ENCODE measurements around the gene LRRC43.
"Not testable (repeated sequence)": the region's sequence is repeated elsewhere in the genome, so short reads cannot be mapped to it uniquely, and the experiment has no call there.

Gene LRRC43

DNA sequence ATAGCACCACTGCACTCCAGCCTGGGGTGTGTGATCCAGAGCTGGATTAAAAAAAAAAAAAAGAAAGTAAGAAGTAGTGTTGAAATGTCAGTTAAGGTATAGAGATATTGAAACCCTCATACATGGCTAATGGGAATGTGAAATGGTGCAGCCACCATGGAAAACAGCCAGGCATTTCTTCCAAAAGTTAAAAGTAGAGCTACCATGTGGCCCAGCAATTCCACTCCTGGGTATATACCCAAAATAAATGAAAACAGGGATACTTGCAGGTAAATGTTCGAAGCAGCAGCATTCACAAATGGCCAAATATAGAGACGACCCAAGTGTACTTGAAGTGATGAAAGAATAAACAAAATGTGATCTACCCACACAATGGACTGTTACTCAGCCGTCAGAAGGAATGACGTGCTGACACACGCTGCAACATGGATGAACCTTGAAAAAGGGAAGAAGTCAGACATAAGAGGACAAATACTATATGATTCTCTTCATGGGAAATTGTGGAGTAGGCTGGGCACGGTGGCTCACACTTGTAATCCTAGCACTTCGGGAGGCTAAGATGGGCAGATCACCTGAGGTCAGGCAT is 24.1 kb upstream of the LRRC43 start:
- DNase-seq = no peak

GRCh38 chr12:122159882-122160281 is 23.0 kb upstream of the LRRC43 start:
- no peak for DNase-seq

DNA sequence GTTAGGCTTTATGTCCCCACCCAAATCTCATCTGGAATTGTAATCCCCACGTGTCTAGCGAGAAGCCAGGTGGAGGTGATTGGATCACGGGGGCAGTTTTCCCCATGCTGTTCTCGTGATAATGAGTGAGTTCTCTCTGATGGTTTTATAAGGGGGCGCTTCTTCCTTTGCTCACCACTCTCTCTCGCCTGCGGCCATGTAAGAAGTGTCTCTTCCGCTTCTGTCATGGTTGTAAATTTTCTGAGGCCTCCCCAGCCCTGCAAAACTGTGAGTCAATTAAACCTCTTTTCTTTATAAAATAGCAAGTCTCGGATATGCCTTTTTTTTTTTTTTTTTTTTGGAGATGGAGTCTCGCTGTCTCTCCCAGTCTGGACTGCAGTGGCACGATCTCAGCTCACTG is 22.2 kb upstream of the LRRC43 start:
- no peak for DNase-seq

- no peak for DNase-seq
Measured at GRCh38 chr12:122161682-122162081, 21.2 kb upstream of the LRRC43 start.

- DNase-seq = no peak
Measured at GRCh38 chr12:122162976-122163375, 19.9 kb upstream of the LRRC43 start.

DNA sequence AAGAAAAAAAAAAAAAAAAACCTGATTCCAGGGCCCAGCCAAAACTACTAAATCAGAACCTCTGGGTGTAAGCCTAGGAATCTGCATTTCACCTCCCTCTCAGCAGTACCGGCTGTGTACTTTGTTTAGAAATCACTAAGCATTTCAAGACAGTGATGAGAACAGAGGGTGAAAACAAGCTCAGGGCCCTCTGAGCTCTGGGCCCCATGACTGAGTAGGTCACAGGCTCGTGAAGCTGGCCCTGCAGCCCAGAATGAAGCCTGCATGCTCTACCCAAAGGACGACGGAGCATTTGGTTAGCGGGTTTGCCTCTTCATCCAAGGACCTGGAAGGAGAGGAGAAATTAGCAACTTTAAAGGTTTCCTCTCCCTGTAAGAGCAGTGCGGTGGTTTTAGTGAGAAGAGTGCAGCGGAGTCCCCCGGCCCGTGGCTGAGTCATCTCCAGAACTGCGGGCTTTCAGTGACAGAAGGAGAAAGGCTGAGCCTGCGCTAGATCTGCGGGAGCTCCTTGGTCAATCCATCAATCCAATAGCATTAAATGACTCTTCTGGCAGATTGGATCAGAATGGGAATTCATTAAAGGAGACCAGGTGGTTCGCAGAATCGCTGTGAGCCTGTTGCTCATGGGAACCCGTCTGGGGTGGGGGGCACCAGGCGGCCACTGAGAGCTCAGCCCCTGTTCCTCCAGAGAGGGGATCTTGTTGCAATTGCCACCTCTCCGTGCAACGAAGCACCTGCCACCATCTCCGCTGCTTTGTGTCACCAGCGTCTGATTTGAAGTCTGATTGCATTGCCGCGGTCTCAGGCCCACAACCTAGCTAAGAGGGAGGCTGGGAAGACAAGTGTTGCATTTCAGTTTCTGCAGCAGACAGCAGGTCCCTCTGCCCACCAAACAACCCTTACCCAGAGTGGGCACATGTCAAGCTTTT is 16.2 kb upstream of the LRRC43 start:
- no peak for DNase-seq

- DNase-seq = no peak
Measured at GRCh38 chr12:122167356-122167925, 15.5 kb upstream of the LRRC43 start.

DNA sequence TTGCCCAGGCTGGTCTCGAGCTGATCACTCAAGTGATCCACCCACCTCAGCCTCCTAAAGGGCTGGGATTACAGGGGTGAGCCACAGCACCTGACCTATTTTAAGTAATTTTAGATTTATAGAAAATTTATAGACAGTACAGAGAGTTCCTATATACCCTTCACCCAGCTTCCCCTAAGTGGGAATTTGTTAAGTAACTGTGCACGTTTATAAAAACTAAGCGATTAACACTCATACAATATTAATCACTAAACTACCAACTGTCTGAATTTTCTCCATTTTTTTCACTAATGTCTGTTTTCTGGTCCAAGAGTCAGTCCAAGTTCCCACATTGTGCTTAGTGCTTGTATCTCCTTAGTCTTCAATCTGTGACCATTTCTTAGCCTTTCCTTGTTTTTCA is 14.4 kb upstream of the LRRC43 start:
- no peak for DNase-seq

GRCh38 chr12:122171399-122171798 is 11.5 kb upstream of the LRRC43 start:
- no peak for DNase-seq

- DNase-seq = no peak
Measured at GRCh38 chr12:122172262-122172939, 10.5 kb upstream of the LRRC43 start.

DNA sequence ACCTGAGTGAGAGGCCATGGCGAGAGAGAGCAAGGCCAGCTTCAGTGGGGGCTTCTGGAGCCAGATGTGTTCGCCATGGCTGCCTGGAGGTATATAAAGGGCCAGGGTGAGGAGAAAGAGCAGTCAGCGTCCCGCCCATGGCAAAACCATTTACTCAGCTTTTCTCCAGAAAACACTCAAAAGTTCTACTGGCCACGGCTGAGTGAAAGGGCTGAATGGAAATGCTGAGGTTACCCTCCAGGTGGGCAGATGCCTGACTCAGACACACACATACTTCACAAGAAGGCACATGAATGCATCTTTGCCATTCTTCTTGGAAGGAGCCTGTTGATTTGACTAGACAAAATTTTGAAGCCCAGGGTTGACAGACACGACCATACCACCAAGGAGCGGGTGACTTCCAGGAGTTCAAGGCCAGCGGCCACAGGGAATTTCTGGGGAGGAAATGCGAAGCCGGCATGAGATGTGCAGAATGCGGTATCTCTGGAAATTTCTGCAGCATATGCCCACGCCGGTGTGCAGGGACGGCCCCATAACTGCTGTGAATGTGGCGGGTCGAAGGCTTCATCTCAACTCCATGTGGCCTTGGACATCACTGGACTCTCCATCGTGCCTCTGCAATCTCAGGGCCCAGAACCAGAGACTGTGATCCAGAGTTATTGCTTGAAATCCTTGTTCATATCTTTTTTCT is 8.6 kb upstream of the LRRC43 start, which contains the start of gene IL31:
TSS of gene IL31 (minus strand) at position 67 of the 691 bp plus-strand sequence. CDS start at position 18, 49 bp downstream.
- DNase-seq = no peak

GRCh38 chr12:122176473-122176872 is 6.5 kb upstream of the LRRC43 start:
- not testable (repeated sequence) for DNase-seq

- DNase-seq = no peak
Measured at GRCh38 chr12:122183588-122183940, 641 bp downstream of the LRRC43 start.

DNA sequence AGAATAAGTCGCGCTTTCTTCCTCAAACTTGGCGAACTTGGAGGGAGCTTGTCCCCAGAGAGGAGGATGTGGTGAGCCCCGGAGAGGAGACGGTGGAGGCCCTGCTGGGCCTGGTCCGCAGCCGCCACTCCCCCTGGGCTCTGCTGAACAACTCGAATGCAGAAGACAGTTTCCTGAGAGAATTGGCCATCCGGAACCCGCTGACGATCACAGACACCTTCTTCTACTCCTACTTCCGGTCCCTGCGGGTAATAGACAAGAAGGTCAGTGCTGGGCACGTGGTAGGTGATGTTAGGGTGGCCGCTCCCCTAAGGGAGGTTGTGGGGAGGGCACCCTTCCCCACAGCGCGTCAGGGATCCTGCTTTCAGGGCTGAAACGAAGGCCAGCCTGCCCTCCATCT is 1.6 kb downstream of the LRRC43 start:
- DNase-seq = no peak

DNA sequence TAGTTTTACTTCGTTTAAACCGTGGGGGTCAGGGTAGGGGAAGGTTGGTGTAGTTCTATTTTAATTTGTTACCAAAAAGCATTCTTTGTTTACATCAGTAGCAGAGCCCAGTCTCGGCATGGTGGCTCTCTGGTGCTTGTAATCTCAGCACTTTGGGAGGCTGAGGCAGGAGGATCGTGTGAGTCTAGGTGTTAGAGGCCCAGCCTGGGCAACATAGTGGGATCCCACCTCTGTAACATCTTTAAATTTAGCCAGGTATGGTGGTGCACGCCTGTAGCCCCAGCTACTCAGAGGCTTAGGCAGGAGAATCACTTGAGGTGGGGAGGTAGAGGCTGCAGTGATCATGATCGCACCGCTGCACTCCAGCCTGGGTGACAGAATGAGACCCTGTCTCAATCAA is 2.2 kb downstream of the LRRC43 start:
- DNase-seq = no peak

- no peak for DNase-seq
Measured at GRCh38 chr12:122185494-122186082, 2.7 kb downstream of the LRRC43 start.

DNA sequence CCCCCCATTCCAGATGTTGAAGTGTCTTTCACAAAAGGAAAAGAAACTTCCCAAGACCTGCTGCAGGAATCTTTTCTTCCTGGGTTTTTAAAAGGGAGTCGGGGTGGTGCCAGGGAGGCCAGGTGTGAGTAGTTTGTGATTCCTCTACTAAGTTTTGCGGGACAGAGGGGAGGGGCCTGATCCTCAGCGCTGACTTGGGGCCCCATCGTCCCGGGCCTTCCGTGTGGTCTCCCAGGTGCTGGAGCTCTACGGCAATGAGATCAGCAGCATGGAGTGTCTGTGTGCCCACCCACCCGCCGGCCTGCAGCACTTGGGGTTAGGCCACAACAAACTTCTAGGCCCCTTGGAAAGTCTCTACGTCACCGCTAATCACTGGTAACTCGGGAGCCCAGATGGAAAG is 4.5 kb downstream of the LRRC43 start:
- DNase-seq = no peak

DNA sequence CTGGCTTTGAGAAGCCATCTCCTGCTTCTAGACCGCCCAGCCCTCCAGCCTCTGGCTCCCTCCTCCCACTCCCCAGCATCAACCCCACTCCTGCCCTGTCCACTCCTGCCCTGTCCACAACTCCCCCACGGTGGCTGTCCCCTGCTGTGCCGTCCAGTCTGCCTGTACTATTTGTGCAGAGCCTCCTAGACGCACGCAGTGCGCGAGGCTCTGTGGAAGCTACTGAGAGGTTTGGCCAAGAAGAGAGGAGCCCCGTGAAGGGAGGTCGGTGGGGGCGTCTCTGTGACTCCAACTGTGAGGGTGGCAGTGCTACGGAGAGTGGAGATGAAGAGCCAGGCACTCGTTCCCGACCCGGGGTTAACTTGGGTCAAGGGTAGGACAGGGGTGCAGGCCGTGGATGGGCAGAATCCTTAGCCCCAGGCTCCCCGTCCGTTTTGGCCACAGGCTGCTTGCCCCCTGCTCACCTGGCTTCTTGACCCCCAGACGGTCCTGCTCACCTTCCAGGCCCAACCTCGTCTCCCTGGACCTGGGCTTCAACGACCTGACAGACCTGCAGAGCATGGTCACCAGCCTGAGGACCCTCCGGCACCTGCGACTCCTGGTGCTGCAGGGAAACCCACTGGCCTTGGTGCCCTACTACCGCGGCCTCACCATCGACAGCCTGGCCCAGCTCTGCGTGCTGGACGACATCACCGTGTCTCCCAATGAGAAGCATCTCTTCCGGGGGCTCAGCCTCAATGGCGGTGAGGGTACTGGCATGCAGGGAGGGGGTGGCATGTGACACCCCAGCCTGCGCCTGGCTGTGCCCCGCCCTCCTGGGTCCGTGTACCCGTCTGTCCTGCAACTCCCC is 6.9 kb downstream of the LRRC43 start:
- no peak for DNase-seq

DNA sequence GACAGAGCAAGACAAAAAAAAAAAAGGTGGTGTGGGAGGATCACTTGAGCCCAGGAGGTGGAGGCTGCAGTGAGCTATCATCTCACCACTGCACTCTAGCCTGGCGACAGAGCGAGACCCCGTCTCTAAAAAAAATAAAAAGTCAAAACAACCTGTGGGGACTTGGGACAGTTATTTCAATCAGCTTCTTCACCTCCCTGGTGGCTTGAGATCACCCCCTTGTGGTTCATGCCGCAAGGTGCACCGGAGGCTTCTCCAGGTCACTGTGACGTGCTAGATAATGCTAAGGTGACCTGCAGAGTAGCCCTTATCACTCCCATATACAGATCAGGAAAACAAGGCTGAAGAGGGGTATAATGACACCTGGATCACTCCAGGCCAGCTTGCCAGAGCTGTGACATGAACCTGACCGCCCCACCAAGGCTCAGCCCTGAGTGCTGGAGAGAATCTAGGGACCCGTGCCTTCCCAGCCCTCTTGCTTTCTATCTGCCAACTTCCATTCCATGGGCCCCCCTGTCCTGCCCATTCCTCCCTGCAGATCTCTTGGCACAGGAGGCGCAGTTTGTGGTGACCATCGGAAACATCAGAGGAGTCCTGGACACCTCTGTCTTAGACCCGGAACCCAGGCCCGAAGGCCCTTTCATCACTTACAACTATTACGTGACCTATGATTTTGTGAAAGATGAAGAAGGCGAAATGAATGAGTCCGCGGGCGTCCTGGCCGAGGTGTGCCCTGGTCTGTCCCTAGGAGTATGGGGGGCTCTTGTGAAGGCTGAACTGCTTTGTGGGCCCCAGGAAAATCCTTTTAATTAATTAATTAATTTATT is 8.1 kb downstream of the LRRC43 start:
- peak; percentile 72 for DNase-seq

DNA sequence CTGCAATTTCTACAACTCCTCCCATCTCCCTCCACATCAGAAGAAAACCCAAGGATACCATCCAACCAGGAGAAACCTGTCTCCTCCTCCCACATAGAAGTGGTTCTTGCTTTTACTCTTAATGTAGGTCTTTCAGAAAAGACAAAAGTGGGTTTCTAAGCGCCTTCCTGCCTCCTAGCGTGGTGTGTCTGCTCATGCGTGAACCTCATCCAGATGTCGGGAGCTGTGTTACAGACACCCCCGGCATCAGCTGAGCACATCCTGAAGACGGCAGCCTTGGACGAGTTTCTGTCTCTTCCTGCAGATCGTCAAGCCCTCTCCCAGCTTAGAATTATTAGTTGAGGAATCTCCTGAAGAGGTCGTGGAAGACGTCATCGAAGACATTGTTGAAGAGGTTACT is 9.5 kb downstream of the LRRC43 start:
- no peak for DNase-seq

GRCh38 chr12:122194804-122195203 is 11.9 kb downstream of the LRRC43 start:
- no peak for DNase-seq
